Stimulated activated CD8-positive, alpha-beta memory T cell treated with anti-CD3 and anti-CD28 coated beads, Interleukin-12 subunit alpha, Interleukin-12 subunit beta, amount 100 ng/mL, for 24 hours (primary cell): ENCODE data around the gene CAPN14.
A peak's percentile ranks its signal among the peaks of the same experiment; 100 is the strongest.

Experiments
- DNase-seq: peaks from one replicate; pipeline ENCODE4 v3.0.0-alpha.2; 2020; ENCODE audit errors: extremely low read depth

Gene CAPN14

GRCh38 chr2:31140151-31140550 is 77.2 kb downstream of the CAPN14 start:
- no peak for DNase-seq

- no peak for DNase-seq
Observed at GRCh38 chr2:31139671-31140070, 77.6 kb downstream of the CAPN14 start.

GRCh38 chr2:31138037-31138962 is 79.0 kb downstream of the CAPN14 start, which contains the start of gene GALNT14:
GALNT14 (minus strand) TSS chr2:31138440; CDS start chr2:31138086, 354 bp downstream.
- peak; percentile 8 for DNase-seq

GRCh38 chr2:31137211-31138036 is 79.9 kb downstream of the CAPN14 start:
- DNase-seq: no peak

- DNase-seq: no peak
Observed at GRCh38 chr2:31136732-31137131, 80.6 kb downstream of the CAPN14 start.

GRCh38 chr2:31136000-31136399 is 81.3 kb downstream of the CAPN14 start:
- no peak for DNase-seq

- DNase-seq: no peak
Observed at GRCh38 chr2:31134480-31134879, 82.8 kb downstream of the CAPN14 start.

GRCh38 chr2:31132786-31133185 is 84.5 kb downstream of the CAPN14 start:
- DNase-seq: no peak

GRCh38 chr2:31131871-31132270 is 85.4 kb downstream of the CAPN14 start:
- DNase-seq: no peak

- DNase-seq: no peak
Observed at GRCh38 chr2:31129375-31130171, 87.7 kb downstream of the CAPN14 start.

GRCh38 chr2:31127931-31128330 is 89.4 kb downstream of the CAPN14 start:
- no peak for DNase-seq

- no peak for DNase-seq
Observed at GRCh38 chr2:31125918-31126695, 91.2 kb downstream of the CAPN14 start.

GRCh38 chr2:31124904-31125303 is 92.4 kb downstream of the CAPN14 start:
- DNase-seq: no peak
